ENCODE measurements around the gene LYSMD2.

The LYSMD2 gene

GRCh38 chr15:51718219-51718618 is 19.2 kb downstream of the LYSMD2 start:
- no peak for DNase-seq

DNA sequence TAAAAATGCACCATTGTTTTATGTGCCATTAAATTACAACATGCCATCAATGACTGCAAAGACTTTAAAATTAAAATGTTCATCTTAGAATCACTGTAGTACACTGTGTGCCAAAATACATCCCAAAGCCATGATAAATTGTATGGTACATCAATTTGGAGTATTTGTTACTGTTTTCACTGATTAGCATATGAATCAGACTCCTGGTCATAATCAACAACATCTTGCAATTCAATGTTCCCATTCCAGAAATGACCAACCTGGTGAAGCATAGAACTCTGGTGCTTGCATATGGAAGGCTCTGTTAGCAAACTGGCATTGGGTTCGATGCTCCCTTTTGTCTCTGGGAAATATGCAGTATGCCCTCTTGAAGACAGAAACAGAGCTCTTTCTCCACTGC is 22.5 kb downstream of the LYSMD2 start:
- DNase-seq, result no peak

DNA sequence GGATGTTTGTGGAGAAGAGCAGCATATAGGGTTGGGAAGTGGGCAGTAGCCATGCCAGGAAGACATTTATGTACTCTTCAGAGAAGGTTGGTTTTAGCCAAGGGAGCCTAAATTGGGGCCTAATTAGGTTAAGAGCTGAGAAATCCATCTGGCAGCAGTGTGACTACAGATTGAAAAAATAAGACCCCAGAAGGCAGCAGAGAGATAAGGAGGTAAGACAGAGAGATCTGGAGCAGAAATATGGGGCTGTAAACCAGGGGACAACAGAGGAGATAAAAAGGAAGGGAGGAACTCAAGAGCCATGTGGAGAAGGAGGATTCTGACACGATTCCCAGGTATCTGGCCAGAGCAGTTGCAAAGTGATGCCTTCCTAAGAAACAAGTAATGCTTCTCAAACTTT is 23.3 kb downstream of the LYSMD2 start:
- DNase-seq, result no peak

GRCh38 chr15:51709031-51709430 is 28.4 kb downstream of the LYSMD2 start:
- DNase-seq, result no peak

- no peak for DNase-seq
These were observed 29.4 kb downstream of the LYSMD2 start for GRCh38 chr15:51708013-51708412.

- DNase-seq, result no peak
These were observed 30.4 kb downstream of the LYSMD2 start for GRCh38 chr15:51706926-51707608.

DNA sequence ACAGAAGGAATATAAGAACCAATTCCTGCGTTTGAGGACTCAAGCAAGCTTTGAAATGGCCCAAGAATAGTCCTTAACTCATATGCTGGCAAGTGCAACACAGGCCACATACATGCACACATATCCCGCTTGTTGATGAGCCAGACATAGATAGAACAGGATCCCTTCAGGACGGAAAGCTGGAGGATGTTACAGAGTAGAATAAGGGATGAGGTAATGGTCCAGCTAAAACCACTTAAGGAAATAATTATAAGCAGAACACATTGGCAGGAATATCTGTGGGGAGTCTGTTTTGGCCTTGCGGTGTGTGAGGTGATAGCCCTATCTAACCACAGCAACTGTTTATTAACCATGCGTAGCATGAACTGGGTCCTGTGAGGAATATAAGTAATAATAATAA is 31.2 kb downstream of the LYSMD2 start:
- no peak for DNase-seq

DNA sequence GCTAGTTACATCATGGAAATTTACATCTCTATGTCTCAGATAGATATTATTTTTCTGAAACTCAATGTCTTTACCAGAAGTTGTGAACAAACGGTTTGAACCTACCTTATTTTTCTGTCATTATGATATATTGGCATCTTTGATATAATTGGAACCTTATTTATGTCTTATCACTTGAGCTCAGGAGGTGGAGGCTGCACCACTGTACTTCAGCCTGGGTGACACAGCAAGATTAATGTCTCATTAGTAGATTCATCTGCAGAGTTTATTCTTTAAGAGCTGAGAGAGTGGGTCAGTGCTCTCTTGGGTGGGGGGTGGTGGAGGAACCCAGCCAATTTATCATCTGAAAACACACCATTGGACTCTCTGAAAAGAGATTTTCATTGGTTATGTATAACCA is 34.7 kb downstream of the LYSMD2 start:
- no peak for DNase-seq

- no peak for DNase-seq
These were observed 38.1 kb downstream of the LYSMD2 start for GRCh38 chr15:51699373-51699772.

GRCh38 chr15:51697163-51697562 is 40.3 kb downstream of the LYSMD2 start:
- DNase-seq, result no peak

DNA sequence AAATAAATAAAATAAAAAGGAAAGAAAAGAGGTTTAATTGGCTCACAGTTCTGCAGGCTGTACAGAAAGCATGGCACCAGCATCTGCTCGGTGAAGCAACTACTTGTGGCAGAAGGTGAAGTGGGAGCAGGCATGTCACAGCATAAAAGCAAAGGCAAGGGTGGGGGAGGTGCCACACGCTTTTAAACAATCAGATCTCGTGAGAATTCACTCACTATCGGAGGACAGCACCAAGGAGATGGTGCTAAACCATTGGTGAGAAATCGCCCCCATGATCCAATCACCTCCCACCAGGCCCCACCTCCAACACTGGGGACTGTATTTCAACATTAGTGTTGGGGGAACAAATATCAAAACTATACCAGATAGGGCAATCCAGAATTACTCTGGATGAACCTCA is 40.9 kb downstream of the LYSMD2 start:
- no peak for DNase-seq

DNA sequence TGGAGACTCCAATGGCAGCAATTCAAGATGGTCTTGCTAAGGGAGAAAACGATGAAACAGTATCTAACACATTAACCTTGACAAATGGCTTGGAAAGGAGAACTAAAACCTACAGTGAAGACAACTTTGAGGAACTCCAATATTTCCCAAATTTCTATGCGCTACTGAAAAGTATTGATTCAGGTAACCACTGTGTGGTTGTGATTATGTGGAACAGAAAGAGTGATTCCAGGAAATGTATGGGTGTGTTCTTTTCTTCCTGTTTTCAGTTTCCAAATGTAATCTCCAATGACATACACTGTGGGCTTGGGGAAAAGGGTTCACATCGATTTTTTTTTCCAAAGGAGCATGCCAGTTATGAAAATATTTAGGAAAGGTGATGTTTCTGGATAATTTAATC is 45.3 kb downstream of the LYSMD2 start:
- DNase-seq, result no peak

DNA sequence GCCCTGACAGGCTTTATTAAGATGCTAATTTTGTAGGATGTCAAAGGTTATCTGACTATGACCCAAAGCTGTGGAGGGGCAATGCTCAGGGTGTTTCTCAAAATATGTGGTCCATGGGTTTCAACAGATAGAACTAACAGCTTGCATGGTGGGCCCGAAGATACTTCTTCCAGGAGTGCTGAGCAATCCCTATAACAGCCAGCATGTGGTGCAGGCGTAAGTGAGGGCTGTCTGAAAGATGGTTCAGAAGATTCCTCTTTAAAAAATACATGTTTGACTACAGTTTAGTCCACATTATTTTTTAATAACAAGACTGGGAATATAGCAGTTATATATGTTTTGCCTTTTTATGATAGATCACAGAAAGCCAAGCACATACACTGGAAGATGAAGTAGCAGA is 48.6 kb downstream of the LYSMD2 start:
- DNase-seq, result no peak

GRCh38 chr15:51687565-51687964 is 49.9 kb downstream of the LYSMD2 start:
- no peak for DNase-seq

GRCh38 chr15:51681303-51681963 is 56.0 kb downstream of the LYSMD2 start, which contains the start of gene SCG3:
Gene SCG3, plus strand, starts transcription at chr15:51681503. Its CDS starts 253 bp downstream, at chr15:51681756.
- peak; percentile 55 for DNase-seq

DNA sequence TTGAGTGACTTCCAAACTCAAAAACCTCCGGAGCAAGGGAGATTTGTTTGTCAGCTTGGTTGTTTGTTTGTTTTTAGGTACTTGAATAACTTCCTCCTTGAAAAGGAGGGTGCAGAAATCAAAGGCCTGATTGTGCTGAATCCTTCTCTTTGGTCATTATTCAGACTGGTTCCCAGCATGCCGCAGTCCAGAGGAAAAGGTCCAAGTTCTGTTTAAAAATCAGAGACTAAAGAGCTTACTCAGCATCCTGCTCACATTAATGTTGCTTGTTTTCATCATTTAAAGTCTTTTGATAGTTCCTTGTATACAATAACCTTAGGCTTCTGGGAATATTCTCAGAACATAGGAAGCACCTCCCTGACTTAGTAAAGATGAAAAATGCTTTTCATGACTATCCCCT is 57.1 kb downstream of the LYSMD2 start:
- no peak for DNase-seq

DNA sequence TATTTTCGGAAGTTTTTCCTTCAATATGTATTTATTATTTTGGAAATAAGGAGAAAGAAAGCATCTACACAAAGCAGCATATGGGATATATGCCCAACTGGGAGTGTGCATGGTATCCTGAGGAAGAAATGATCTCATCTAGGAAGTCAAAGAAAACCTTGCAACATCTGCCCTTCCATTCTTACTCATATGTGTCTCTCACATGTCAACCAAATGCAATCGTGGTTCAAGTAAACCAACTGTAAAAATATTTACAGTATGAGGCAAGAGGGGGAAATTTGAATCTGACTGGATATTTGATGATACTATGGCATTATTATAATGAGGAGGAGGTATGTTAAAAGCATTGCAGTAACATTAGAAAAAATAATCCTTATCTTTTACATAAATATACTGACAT is 59.4 kb downstream of the LYSMD2 start:
- no peak for DNase-seq

- no peak for DNase-seq
These were observed 60.0 kb downstream of the LYSMD2 start for GRCh38 chr15:51677452-51677851.

- DNase-seq, result no peak
These were observed 60.4 kb downstream of the LYSMD2 start for GRCh38 chr15:51677021-51677420.

DNA sequence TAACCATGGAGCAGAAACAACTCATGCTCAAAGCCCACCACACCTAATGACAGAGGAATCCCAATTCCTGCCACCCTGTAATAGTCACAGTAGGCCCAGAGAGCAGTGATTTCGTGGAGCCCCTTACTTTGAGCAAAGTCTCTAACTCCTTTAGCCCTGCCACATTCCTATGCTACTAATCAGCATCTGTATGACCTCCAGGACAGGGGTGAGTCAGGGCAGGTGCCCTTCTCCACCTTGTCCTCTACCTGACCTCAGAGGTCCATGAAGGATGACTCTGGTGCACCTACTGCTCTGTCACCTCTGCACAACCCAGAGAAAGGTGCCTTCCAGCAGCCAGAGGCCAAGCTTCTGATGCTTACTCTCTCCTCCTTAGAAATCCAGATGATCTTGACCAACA is 62.2 kb downstream of the LYSMD2 start:
- DNase-seq, result no peak

All from KG1 (cell line).